GM18498 (cell line): ENCODE measurements around the gene HOXA3.

Experiments
- ATAC-seq: cut with Tn5 transposase; IDR thresholded peaks from one replicate; pipeline ENCODE4 v1.9.1; 2021; ENCODE audit warnings: mild to moderate bottlenecking, moderate library complexity; ENCODE audit not compliant: unreplicated experiment

HOXA3 gene

DNA sequence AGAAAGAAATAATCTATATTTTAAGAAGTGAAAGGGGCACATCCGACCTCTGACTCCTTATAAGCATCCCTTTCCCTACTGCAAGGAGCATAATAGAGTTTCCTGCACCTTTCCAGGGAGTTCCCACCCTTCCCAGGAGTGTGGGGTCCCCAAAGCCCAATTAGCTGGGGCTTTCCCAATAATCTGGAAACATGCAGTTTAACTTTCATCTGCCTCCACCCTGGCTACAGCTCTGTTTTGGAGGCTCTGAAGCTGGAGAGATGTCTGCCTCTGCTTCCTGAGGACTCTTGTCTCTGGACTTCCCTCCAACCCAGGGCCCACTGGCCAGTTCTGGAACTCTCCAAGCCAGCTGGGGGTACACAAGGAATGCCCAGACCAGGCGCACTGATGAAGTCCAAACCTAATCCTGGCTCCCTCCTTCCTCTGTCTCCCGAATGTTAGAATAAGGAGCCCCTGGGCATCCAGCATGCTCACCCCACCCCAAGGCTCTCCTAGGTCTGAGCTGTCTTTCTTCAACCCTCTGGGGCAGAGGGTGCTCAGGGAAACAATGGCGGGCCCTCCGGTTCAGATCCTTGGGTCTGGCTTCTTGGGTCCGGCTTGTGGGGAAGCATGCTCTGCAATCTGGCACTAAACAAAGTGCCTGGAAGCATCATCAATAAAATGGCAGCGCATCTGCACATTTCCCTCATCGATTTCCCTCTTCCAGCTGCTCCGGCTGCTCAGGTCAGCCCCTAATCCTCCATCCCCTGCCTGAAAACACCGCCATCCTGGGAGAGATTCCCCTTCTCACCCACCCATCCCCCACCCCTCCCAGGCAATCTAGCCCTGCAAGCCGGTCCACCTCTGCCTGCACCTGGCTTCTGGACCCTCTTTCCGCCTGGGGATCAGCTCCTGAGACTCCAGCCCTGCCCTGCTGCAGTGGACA is 35.2 kb downstream of the HOXA3 start:
- no peak for ATAC-seq

DNA sequence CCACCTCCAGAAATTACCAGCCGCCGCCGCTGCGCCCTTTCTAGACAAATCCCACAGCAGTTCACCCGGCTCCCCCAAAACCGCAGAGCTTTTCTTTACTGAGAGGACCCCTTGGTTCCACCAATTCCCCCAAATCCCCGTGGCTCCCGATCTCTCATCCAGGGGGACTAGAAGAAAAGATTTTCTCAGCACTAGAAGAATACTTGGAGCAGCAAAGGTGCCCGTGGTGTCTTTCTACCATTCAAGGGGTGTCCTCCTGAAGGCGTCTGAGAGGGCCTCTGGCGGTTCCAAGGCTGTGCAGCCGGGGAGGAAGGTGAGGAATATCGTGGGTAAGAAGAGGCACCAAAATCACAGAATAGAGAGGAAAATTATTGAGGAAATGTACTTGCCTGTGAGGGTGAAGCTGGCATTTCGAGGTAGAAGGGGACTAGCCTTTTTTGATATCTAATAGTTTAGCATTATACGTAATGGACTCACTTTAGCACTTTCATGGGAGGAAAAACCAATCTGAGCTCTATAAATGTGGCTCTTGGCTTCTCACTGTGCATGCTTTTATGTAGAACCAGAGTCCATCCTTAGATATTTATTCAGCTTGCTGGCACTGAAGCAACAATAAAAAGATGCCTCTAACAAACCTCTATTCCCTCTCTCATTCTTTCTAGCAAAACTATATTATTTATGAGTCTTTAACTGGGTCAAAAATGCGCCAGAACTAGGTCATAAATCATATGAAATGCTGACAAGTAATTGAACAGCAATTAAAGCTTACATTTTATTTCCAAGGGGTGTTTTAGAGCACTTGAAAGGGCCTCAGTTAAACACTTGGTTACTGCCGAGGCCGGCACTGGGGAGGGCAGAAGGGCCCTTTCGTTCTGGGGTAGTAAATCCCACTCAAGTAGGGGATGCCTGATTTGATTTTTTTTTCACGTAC is 36.1 kb downstream of the HOXA3 start:
- no peak for ATAC-seq

- no peak for ATAC-seq
These were observed 37.0 kb downstream of the HOXA3 start for GRCh38 chr7:27115221-27116026.

DNA sequence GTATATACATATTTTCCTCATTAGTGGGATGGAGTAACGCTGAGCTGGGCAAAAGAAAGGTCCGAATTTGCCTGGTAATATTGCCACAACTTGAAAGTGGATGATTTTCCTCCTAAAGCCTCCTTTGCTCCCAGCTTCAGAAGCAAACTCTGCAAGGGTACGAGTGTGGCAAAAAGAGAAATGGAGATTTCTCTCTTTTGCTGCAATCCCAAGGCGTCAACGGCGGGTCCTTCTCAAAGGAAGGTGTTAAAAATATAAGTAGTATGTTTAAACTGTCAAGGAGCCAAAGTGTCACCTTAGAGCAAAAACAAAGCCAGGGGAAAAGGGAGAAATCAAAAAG is 37.5 kb downstream of the HOXA3 start:
- no peak for ATAC-seq

DNA sequence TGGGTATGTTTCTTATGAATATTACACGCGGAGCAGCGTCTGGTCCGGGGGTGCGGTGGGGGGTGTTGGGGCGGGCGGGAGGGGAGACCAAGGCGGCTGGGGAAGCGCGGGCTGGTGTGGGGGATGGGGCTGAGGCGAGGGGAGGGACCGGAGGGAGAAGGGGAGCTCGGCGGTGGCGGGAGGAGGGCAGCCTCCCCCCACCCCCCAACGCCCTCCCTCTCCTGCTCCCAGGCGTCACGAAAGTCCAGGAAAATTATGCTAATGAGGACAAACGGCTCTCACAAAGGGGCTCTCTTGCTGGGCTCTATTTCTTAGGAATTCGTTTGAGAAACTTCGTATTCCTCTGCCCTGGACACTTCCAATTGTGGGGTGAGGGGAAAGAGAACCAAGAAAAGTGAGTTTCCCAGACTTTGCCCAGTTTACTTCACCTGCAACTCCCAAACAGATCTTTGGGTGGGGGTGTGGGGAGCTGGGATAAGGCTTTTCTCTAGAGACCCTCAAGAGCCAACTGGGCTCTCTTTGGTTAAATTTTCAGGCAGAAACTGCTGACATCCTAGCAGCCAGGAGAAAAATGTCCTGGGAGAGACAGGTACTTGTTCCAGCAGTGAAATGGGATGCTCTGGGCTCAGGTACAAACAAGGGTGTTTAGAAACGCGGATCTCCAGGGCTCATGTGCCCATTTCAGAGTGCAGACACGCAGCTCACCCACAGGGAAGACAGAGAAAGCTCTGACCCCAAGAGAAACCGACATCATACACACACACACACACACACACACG is 38.2 kb downstream of the HOXA3 start:
- ATAC-seq = no peak

GRCh38 chr7:27112955-27113949 is 39.1 kb downstream of the HOXA3 start:
- no peak for ATAC-seq

- ATAC-seq = no peak
These were observed 40.0 kb downstream of the HOXA3 start for GRCh38 chr7:27112361-27112760.

- ATAC-seq = no peak
These were observed 40.6 kb downstream of the HOXA3 start for GRCh38 chr7:27111751-27112277.

- ATAC-seq = no peak
These were observed 41.2 kb downstream of the HOXA3 start for GRCh38 chr7:27111042-27111750.

DNA sequence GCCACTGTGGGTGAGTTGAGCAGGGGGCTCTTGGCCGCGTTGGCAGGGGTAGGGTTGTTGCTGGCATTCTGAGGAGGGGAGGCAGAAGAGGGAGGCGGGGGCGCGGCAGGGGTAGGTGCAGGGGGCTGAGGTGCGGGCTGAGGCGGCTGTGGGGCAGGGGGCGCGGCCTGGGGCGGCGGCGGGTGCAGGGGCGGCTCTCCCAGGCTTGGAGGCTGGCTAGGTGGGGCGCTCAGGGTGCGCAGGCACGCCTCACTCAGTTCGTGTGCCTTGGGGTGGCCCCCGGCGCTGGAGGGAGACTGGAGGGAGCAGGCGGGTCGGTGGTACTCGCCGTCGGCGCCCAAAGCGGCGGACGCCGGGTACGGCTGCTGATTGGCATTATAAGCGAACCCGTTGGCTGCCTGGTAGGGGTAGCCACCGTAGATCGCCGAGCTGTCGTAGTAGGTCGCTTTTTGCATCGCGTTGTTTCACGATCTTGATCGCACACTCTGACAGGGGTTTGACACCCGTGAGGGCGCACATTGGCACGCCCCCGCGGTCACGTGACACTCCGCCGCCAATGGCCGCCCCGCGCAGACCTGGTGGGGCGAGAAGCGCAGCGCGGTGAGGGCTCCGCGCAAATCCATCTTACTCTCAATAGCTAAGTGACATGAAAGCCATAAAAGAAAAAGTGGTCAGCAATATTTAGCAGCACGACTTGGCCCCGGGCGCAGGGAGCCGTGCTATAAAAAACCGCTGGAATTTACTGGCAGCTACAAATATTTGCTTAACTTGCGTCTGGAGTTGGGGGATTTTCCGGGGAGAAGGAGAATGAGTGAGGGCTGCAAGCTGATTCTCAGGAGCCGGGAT is 42.0 kb downstream of the HOXA3 start:
- no peak for ATAC-seq

- no peak for ATAC-seq
These were observed 42.8 kb downstream of the HOXA3 start for GRCh38 chr7:27109466-27110185.

GRCh38 chr7:27108390-27109127 is 43.8 kb downstream of the HOXA3 start:
- no peak for ATAC-seq

- no peak for ATAC-seq
These were observed 44.7 kb downstream of the HOXA3 start for GRCh38 chr7:27107391-27108381.

DNA sequence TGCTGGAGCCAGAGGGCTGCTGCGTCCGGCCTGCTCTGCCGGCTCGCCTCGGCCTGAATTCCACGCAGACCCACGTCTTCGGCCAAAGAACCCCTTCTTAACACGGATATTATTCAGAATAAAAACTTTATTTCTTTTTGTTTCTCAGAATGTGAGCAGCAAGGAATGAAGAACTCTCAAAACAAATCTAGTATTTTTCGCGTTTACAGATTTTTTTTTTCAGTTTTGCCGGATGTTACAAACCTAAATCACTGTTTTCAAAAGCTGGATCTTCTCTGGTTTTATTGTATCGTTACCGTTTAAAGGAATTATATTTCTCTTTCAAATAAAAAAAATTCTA is 45.5 kb downstream of the HOXA3 start:
- no peak for ATAC-seq
